Right cardiac atrium (tissue), 5 donors: ENCODE data around the gene CMPK2. TPM values are rescaled to one million over a fixed set of nuclear protein-coding genes. Genes with fewer than 3 reads are reported as not detected.

ENCODE experiments used
- ATAC-seq, 2 donors: fragments of 200-7000 bp; cut with Tn5 transposase; one replicate each; pipeline versions ENCODE4 v1.8.0 to v1.9.1; 2020; ENCODE audit warnings: moderate library complexity in 2 of 2, mild to moderate bottlenecking in 1 of 2
- DNase-seq, 3 donors: peaks; one replicate each; pipeline ENCODE4 v3.0.0-alpha.2; 2020
- H3K27ac ChIP-seq: one replicate; pipeline ENCODE4 v1.5.1; 2013; ENCODE audit warnings: mild to moderate bottlenecking, low read length, control low read depth, moderate library complexity
- H3K27me3 ChIP-seq: one replicate; pipeline ENCODE4 v1.6.1; 2013; ENCODE audit not compliant: control insufficient read depth, insufficient read depth
- H3K4me1 ChIP-seq: one replicate; pipeline ENCODE4 v1.6.1; 2013; ENCODE audit warnings: low read length; ENCODE audit not compliant: control insufficient read depth, insufficient read depth
- H3K4me3 ChIP-seq: one replicate; pipeline ENCODE4 v1.5.1; 2013; ENCODE audit warnings: low read length, control low read depth
- H3K9me3 ChIP-seq: one replicate; pipeline ENCODE4 v1.6.1; 2013; ENCODE audit warnings: low read length; ENCODE audit not compliant: control insufficient read depth
- WGBS: extraction: QIAGEN DNeasy Blood & Tissue Kit; methylation state at CpG from one replicate; pipeline ENCODE4 v1.1.7; 2013; 5-methylcytosine and 5-hydroxymethylcytosine counted together
- intact Hi-C, 4 donors: fragments of 100-400 bp; cut with DNase I; formaldehyde crosslinking; loops; one replicate each; pipeline versions ENCODE4 v1.11.0 to v1.14.0; 2022 to 2023
- polyA plus RNA-seq: library from polyadenylated mRNA; stranded (reverse); fragments of 200-250 nt; gene quantifications from one replicate; pipeline ENCODE4 v1.2.3, GENCODE V29; 2013
- total RNA-seq, 4 donors: library from RNA; stranded (reverse); fragmentation: NEBNext Ultra II Directional; extraction: Animal tissue kit (Norgen Biotek cat#: 25700); gene quantifications; one replicate each; pipeline ENCODE4 v1.2.1, GENCODE V29; 2021
- donor health status: healthy with polysubstance abuse.
- donor health status: DM: no; HTN: yes; CAD: no.
- donor health status: DM: no; HTN: no; CAD: no.
- donor health status: DM: no; HTN: yes; CAD: no; lungs with severe emphysema.
- donor health status: DM: yes; HTN: yes; CAD: no.

CMPK2 gene
- total and polyA plus RNA-seq, 5 donors, result 2.7 to 5.7 (median 3.3) TPM

- intact Hi-C loops, result no loop called here
- ATAC-seq (no peak), DNase-seq (no peak)
- WGBS, result 48% methylated on average over 2 of the region's 2 CpGs
- H3K4me3 ChIP-seq, result no peak overlapping the region
- H3K4me1 ChIP-seq, result peaks cover 4% of the 10 kb centered on the region
- no peak overlapping the region for H3K27ac ChIP-seq
- no peaks in the 10 kb centered on the region for H3K9me3 ChIP-seq
- H3K27me3 ChIP-seq, result no peaks in the 10 kb centered on the region
Measured at GRCh38 chr2:6880200-6880733, 14.6 kb upstream of the CMPK2 start.

GRCh38 chr2:6879011-6879410 is 13.3 kb upstream of the CMPK2 start:
- H3K27me3 ChIP-seq, result no peaks in the 10 kb centered on the region
- H3K4me3 ChIP-seq, result peak overlapping the region; percentile 27
- 79% methylated on average over 2 of the region's 2 CpGs for WGBS
- intact Hi-C loops, result no loop called here
- peaks cover 4% of the 10 kb centered on the region for H3K4me1 ChIP-seq
- H3K9me3 ChIP-seq, result no peaks in the 10 kb centered on the region
- H3K27ac ChIP-seq, result peak overlapping the region; percentile 16
- DNase-seq (no peak), ATAC-seq (no peak)

- ATAC-seq, result no peak
- Histone ChIP-seq H3K27ac (no peak overlapping the region), H3K9me3 (no peaks in the 10 kb centered on the region), H3K27me3 (no peaks in the 10 kb centered on the region), H3K4me1 (peaks cover 4% of the 10 kb centered on the region), H3K4me3 (peak overlapping the region; percentile 27)
- no peak for DNase-seq
- 62% methylated on average over 4 of the region's 4 CpGs for WGBS
- intact Hi-C loops, result no loop called here
Measured at GRCh38 chr2:6878549-6878948, 12.8 kb upstream of the CMPK2 start.

- intact Hi-C loops, result no loop called here
- Histone ChIP-seq H3K27me3 (no peaks in the 10 kb centered on the region), H3K27ac (peak within 1 kb of the TSS; percentile 71), H3K4me1 (no peaks in the 10 kb centered on the region), H3K9me3 (no peaks in the 10 kb centered on the region), H3K4me3 (peak within 1 kb of the TSS; percentile 66)
- peak; percentile 80 to 90 for ATAC-seq
- WGBS, result 30% methylated on average over 10 of the region's 10 CpGs
- DNase-seq, result no peak
Measured at GRCh38 chr2:6877402-6878304, 11.9 kb upstream of the CMPK2 start, which contains the start of gene RSAD2. Gene RSAD2, plus strand, starts transcription at chr2:6877777. Its CDS starts 24 bp downstream, at chr2:6877801.

- WGBS, result 78% methylated on average over 1 of the region's 1 CpG
- no peak for ATAC-seq
- no peaks in the 10 kb centered on the region for H3K9me3 ChIP-seq
- no peak overlapping the region for H3K4me3 ChIP-seq
- no peaks in the 10 kb centered on the region for H3K27me3 ChIP-seq
- H3K4me1 ChIP-seq, result no peaks in the 10 kb centered on the region
- no peak for DNase-seq
- intact Hi-C loops, result no loop called here
- H3K27ac ChIP-seq, result no peak overlapping the region
Measured at GRCh38 chr2:6876309-6876708, 10.6 kb upstream of the CMPK2 start.

- Histone ChIP-seq H3K27ac (no peak overlapping the region), H3K9me3 (no peaks in the 10 kb centered on the region), H3K4me3 (no peak overlapping the region), H3K27me3 (no peaks in the 10 kb centered on the region), H3K4me1 (no peaks in the 10 kb centered on the region)
- ATAC-seq (no peak), DNase-seq (no peak)
- intact Hi-C loops, result no loop called here
- over 99% methylated on average over 3 of the region's 3 CpGs for WGBS
Measured at GRCh38 chr2:6874032-6874431, 8.3 kb upstream of the CMPK2 start.

GRCh38 chr2:6872394-6872793 is 6.7 kb upstream of the CMPK2 start:
- Histone ChIP-seq H3K4me3 (no peak overlapping the region), H3K9me3 (no peaks in the 10 kb centered on the region), H3K27me3 (no peaks in the 10 kb centered on the region), H3K27ac (no peak overlapping the region), H3K4me1 (no peaks in the 10 kb centered on the region)
- intact Hi-C loops, result no loop called here
- no peak for ATAC-seq
- DNase-seq, result no peak
- WGBS, result 85% methylated on average over 2 of the region's 2 CpGs

- Histone ChIP-seq H3K27ac (no peak overlapping the region), H3K9me3 (no peaks in the 10 kb centered on the region), H3K4me1 (peaks cover 3% of the 10 kb centered on the region), H3K4me3 (no peak overlapping the region), H3K27me3 (no peaks in the 10 kb centered on the region)
- DNase-seq (no peak), ATAC-seq (no peak)
- intact Hi-C loops, result no loop called here
- whole genome bisulfite sequencing, result 88% methylated on average over 7 of the region's 7 CpGs
Measured at GRCh38 chr2:6866982-6867381, 1.3 kb upstream of the CMPK2 start.

GRCh38 chr2:6866275-6866671 is 566 bp upstream of the CMPK2 start:
- DNase-seq, result no peak
- Histone ChIP-seq H3K4me3 (peak overlapping the region; percentile 87), H3K4me1 (peaks cover 3% of the 10 kb centered on the region), H3K9me3 (no peaks in the 10 kb centered on the region), H3K27ac (peak overlapping the region; percentile 37), H3K27me3 (no peaks in the 10 kb centered on the region)
- 12% methylated on average over 9 of the region's 9 CpGs for WGBS
- intact Hi-C loops, result no loop called here
- ATAC-seq, result peak; percentile 46 to 64

GRCh38 chr2:6864923-6865345 is 773 bp downstream of the CMPK2 start:
- no peaks in the 10 kb centered on the region for H3K27me3 ChIP-seq
- peaks cover 3% of the 10 kb centered on the region for H3K4me1 ChIP-seq
- H3K4me3 ChIP-seq, result peak overlapping the region; percentile 87
- 8% methylated on average over 37 of the region's 37 CpGs for WGBS
- H3K9me3 ChIP-seq, result peaks cover 3% of the 10 kb centered on the region
- intact Hi-C loops, result no loop called here
- H3K27ac ChIP-seq, result peak overlapping the region; percentile 37
- DNase-seq, result peak; percentile 47 to 81 (median 78)
- no peak for ATAC-seq

GRCh38 chr2:6864231-6864754 is 1.4 kb downstream of the CMPK2 start:
- intact Hi-C loops, result no loop called here
- no peaks in the 10 kb centered on the region for H3K27me3 ChIP-seq
- peaks cover 3% of the 10 kb centered on the region for H3K4me1 ChIP-seq
- DNase-seq (no peak), ATAC-seq (no peak)
- 58% methylated on average over 8 of the region's 8 CpGs for WGBS
- peak overlapping the region; percentile 37 for H3K27ac ChIP-seq
- peak overlapping the region; percentile 87 for H3K4me3 ChIP-seq
- H3K9me3 ChIP-seq, result peaks cover 3% of the 10 kb centered on the region
